ENCODE measurements around the gene EIF4EBP3.

- TF ChIP-seq REST (IDR thresholded peaks at IDR 0.05) (no peak), TAF1 (conservative IDR thresholded peaks at IDR 0.05) (no peak), CTCF (IDR thresholded peaks at IDR 0.05; ENCODE audit: low read depth, low read length, missing input control) (no peak), MAX (IDR thresholded peaks at IDR 0.05) (no peak), NR2F2 (IDR thresholded peaks at IDR 0.05) (no peak), GABPA (IDR thresholded peaks at IDR 0.05 in 1 of 2, conservative IDR thresholded peaks at IDR 0.05 in 1 of 2) (no peak), ATF3 (IDR thresholded peaks at IDR 0.05) (no peak), RAD21 (IDR thresholded peaks at IDR 0.05) (no peak), JUND (IDR thresholded peaks at IDR 0.05) (no peak), YY1 (IDR thresholded peaks at IDR 0.05) (no peak), EGR1 (IDR thresholded peaks at IDR 0.05; ENCODE audit: low read depth in 2 of 2) (no peak), HNF4A (conservative IDR thresholded peaks at IDR 0.05) (no peak), FOXA2 (IDR thresholded peaks at IDR 0.05) (no peak), ZBTB33 (IDR thresholded peaks at IDR 0.05) (no peak)
These were observed 51.4 kb downstream of the EIF4EBP3 start for GRCh38 chr5:140598836-140599235.
